CD14-positive monocyte (primary cell): ENCODE measurements around the gene FBXL20. TPM values are rescaled to one million over a fixed set of nuclear protein-coding genes. Genes with fewer than 3 reads are reported as not detected.
A peak's percentile ranks its signal among the peaks of the same experiment; 100 is the strongest.

ENCODE experiments used
- DNase-seq, 3 donors: peaks; one replicate each; pipeline ENCODE4 v3.0.0-alpha.2; 2011 to 2022
- H2AFZ ChIP-seq: 2 replicates; pipeline ENCODE4 v1.6.0; 2012; ENCODE audit warnings: mild to moderate bottlenecking, low read depth, low read length, inconsistent platforms; ENCODE audit not compliant: insufficient read depth, poor library complexity, severe bottlenecking
- H3K27ac ChIP-seq, 2 donors: 1 replicate in 1 of 2; 2 replicates in 1 of 2; pipeline ENCODE4 v1.5.1; 2012 to 2013; ENCODE audit warnings: low read length in 2 of 2, control low read depth in 1 of 2, inconsistent platforms in 1 of 2, low read depth in 1 of 2, mild to moderate bottlenecking in 1 of 2
- H3K27me3 ChIP-seq, 2 donors: one replicate each; pipeline versions ENCODE4 v1.6.0 to v1.6.1; 2011 to 2013; ENCODE audit warnings: low read length in 2 of 2; ENCODE audit not compliant: control insufficient read depth in 2 of 2, insufficient read depth in 2 of 2
- H3K36me3 ChIP-seq, 2 donors: replicated peaks in 1 of 2; 1 replicate in 1 of 2; 2 replicates in 1 of 2; pipeline versions ENCODE4 v1.5.1 to v1.6.1; 2012 to 2013; ENCODE audit warnings: low read length in 2 of 2, control low read depth in 1 of 2, inconsistent platforms in 1 of 2, mild to moderate bottlenecking in 1 of 2; ENCODE audit not compliant: insufficient read depth in 2 of 2, control insufficient read depth in 1 of 2
- H3K4me1 ChIP-seq, 2 donors: 1 replicate in 1 of 2; 2 replicates in 1 of 2; pipeline versions ENCODE4 v1.5.1 to v1.6.1; 2012 to 2013; ENCODE audit warnings: low read length in 2 of 2, control low read depth in 1 of 2, inconsistent platforms in 1 of 2, mild to moderate bottlenecking in 1 of 2, moderate library complexity in 1 of 2; ENCODE audit not compliant: insufficient read depth in 2 of 2, control insufficient read depth in 1 of 2
- H3K4me2 ChIP-seq: replicated peaks from 2 replicates; pipeline ENCODE3; 2012; ENCODE audit warnings: low read length, moderate library complexity, mild to moderate bottlenecking; ENCODE audit not compliant: poor library complexity, severe bottlenecking; ENCODE audit errors: extremely low read depth
- H3K4me3 ChIP-seq, 3 experiments: fragments of 200-600 bp in 1 of 3; sonication (generic) in 1 of 3; replicated peaks in 1 of 3; 1 replicate in 2 of 3; 2 replicates in 1 of 3; pipeline ENCODE4 v1.5.1; 2011 to 2013; ENCODE audit warnings: low read length in 3 of 3, mild to moderate bottlenecking in 3 of 3, control low read depth in 2 of 3, low read depth in 2 of 3, inconsistent platforms in 1 of 3, moderate library complexity in 1 of 3
- H3K79me2 ChIP-seq: 2 replicates; pipeline ENCODE4 v1.6.0; 2012; ENCODE audit warnings: mild to moderate bottlenecking, control low read depth, inconsistent platforms, low read length, moderate library complexity; ENCODE audit not compliant: insufficient read depth
- H3K9ac ChIP-seq: 2 replicates; pipeline ENCODE4 v1.6.0; 2017; ENCODE audit warnings: low read length, mild to moderate bottlenecking; ENCODE audit not compliant: insufficient read depth, poor library complexity, severe bottlenecking
- H3K9me3 ChIP-seq, 2 donors: replicated peaks in 1 of 2; 1 replicate in 1 of 2; 2 replicates in 1 of 2; pipeline versions ENCODE4 v1.5.1 to v1.6.1; 2012 to 2013; ENCODE audit warnings: low read length in 2 of 2, control low read depth in 1 of 2; ENCODE audit not compliant: control insufficient read depth in 1 of 2, insufficient read depth in 1 of 2
- H4K20me1 ChIP-seq: 2 replicates; pipeline ENCODE4 v1.6.0; 2012; ENCODE audit warnings: mild to moderate bottlenecking, low read length, control low read depth, moderate library complexity; ENCODE audit not compliant: insufficient read depth
- H3K27ac Mint-ChIP-seq, 7 donors: one replicate each; pipeline ENCODE4 v1.8.0; 2020; ENCODE audit warnings: mild to moderate bottlenecking in 7 of 7, mixed read lengths in 7 of 7, moderate library complexity in 6 of 7, inconsistent platforms in 2 of 7
- H3K27me3 Mint-ChIP-seq, 3 donors: one replicate each; pipeline ENCODE4 v1.8.0; 2021 to 2022; ENCODE audit warnings: low read depth in 3 of 3, mild to moderate bottlenecking in 3 of 3, mixed read lengths in 3 of 3, moderate library complexity in 3 of 3, inconsistent platforms in 1 of 3
- H3K36me3 Mint-ChIP-seq, 2 donors: one replicate each; pipeline ENCODE4 v1.8.0; 2020; ENCODE audit warnings: mixed read lengths in 2 of 2, inconsistent platforms in 1 of 2, mild to moderate bottlenecking in 1 of 2
- H3K4me1 Mint-ChIP-seq: one replicate; pipeline ENCODE4 v1.8.0; 2020; ENCODE audit warnings: mild to moderate bottlenecking, mixed read lengths
- H3K4me3 Mint-ChIP-seq, 2 donors: one replicate each; pipeline ENCODE4 v1.8.0; 2020; ENCODE audit warnings: mild to moderate bottlenecking in 2 of 2, mixed read lengths in 2 of 2, moderate library complexity in 1 of 2
- H3K9me3 Mint-ChIP-seq, 7 donors: one replicate each; pipeline ENCODE4 v1.8.0; 2020 to 2022; ENCODE audit warnings: mixed read lengths in 7 of 7, mild to moderate bottlenecking in 6 of 7, moderate library complexity in 6 of 7, inconsistent platforms in 2 of 7
- CTCF ChIP-seq: fragments of 200-600 bp; IDR thresholded peaks from one replicate; pipeline ENCODE4 v1.8.0; 2022; ENCODE audit warnings: antibody characterized with exemption, mild to moderate bottlenecking
- WGBS: methylation state at CpG from one replicate; pipeline ENCODE4 v1.1.5; 2013; ENCODE audit warnings: missing lambda C conversion rate; ENCODE audit not compliant: insufficient coverage; 5-methylcytosine and 5-hydroxymethylcytosine counted together
- intact Hi-C, 2 donors: fragments of 100-400 bp; cut with micrococcal nuclease; formaldehyde crosslinking; loops; one replicate each; pipeline versions ENCODE4 v1.15.0 to v1.15.1; 2023
- polyA plus RNA-seq, 3 donors: library from polyadenylated mRNA; depleted of rRNA in 1 of 3; unstranded in 2 of 3; stranded (reverse) in 1 of 3; fragments of 300-500 nt in 2 of 3; fragments of >200 nt in 1 of 3; fragmentation: Illumina TruSeq in 2 of 3; gene quantifications; 1 replicate in 2 of 3; 2 replicates in 1 of 3; pipeline ENCODE4 v1.2.3, GENCODE V29; 2012 to 2021

Gene FBXL20
- polyA plus RNA-seq, 3 donors = 4.0 to 7.7 (median 4.7) TPM

GRCh38 chr17:39219647-39220154, 181.7 kb downstream of the FBXL20 start:
- DNase-seq = no peak
- Histone ChIP-seq H3K27me3 (peaks cover under 1 to 52% of the 10 kb centered on the region in 2 donors), H3K27ac (no peak overlapping the region), H3K36me3 (no peaks in the 10 kb centered on the region), H3K79me2 (no peaks in the 10 kb centered on the region), H3K9ac (no peak overlapping the region), H4K20me1 (no peaks in the 10 kb centered on the region), H3K4me2 (no peak overlapping the region), H2AFZ (no peak overlapping the region), H3K9me3 (peaks cover 0 to 5% of the 10 kb centered on the region in 2 donors), H3K4me1 (peaks cover 0 to 3% of the 10 kb centered on the region in 2 donors), H3K4me3 (no peak overlapping the region)
- Mint-ChIP-seq H3K27ac (no peak overlapping the region), H3K36me3 (no peaks in the 10 kb centered on the region), H3K9me3 (peaks cover 0 to 15% (median 2%) of the 10 kb centered on the region in 7 donors), H3K4me1 (peaks cover 3% of the 10 kb centered on the region), H3K27me3 (peaks cover 48 to 73% (median 57%) of the 10 kb centered on the region in 3 donors), H3K4me3 (no peak overlapping the region)
- intact Hi-C loops = no loop called here
- 79% methylated on average over 7 of the region's 8 CpGs for WGBS
- TF ChIP-seq CTCF = no peak

GRCh38 chr17:39218906-39219305, 182.5 kb downstream of the FBXL20 start:
- H3K27me3 Mint-ChIP-seq = peaks cover 41 to 67% (median 49%) of the 10 kb centered on the region in 3 donors
- Histone ChIP-seq H3K4me2 (no peak overlapping the region), H3K27ac (no peak overlapping the region), H2AFZ (no peak overlapping the region), H3K4me1 (no peaks in the 10 kb centered on the region), H3K36me3 (no peaks in the 10 kb centered on the region), H3K9ac (no peak overlapping the region), H3K9me3 (no peaks in the 10 kb centered on the region), H4K20me1 (no peaks in the 10 kb centered on the region), H3K79me2 (no peaks in the 10 kb centered on the region), H3K27me3 (peaks cover 0 to 44% of the 10 kb centered on the region in 2 donors), H3K4me3 (no peak overlapping the region)
- no peak for TF ChIP-seq CTCF
- no peaks in the 10 kb centered on the region for H3K36me3 Mint-ChIP-seq
- intact Hi-C loops = no loop called here
- WGBS = 94% methylated on average over 5 of the region's 8 CpGs
- H3K27ac Mint-ChIP-seq = no peak overlapping the region
- H3K9me3 Mint-ChIP-seq = peaks cover 0 to 10% (median 0%) of the 10 kb centered on the region in 7 donors
- peak overlapping the region in 1 of 2 donors; percentile 61 for H3K4me3 Mint-ChIP-seq
- peaks cover 2% of the 10 kb centered on the region for H3K4me1 Mint-ChIP-seq
- DNase-seq = no peak
